ENCODE results near the gene SLC2A8.

Gene SLC2A8

DNA sequence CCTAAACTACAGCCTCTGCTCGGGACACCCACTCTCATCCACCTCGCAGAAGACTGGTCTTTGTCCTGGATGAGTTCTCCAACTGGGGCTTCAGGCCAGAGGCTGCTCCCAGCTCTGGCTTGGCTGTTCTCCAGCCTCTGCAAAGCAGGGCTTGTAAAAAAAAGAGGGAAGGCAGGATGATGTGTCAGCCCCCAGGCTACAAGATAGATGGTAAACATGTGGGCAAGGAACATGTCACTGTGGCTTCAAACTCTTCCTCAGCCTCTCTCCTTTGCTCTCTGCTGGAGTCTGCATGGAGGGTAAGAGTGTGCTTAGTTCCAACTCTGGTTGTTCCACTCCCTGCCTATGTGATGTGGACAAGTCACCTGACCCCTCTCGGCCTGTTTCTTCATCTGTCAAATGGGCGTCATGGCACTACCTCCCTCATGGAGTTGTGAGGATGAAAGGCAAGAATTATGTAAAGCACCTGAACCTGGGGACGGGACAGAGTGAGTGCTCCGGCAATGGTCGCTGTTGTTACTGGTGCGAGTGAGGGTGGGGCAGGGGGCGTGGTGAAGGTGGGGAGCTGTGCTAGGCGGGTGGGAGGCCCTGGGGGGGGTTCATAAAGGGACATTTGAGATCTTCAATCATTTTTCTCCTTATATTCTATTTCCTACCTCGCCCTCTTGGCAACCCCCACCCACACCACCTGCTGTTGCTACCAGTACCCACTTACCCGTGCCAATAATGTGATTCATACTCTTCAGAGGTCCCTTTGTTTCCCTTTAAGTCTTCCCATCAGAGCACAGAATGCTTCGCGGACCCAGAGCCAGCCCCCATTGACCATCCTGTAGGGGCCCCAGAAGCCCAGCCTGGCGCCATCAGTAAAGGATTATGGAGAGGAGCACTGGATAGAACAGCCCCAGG is 20.4 kb downstream of the SLC2A8 start:
- TF ChIP-seq, protein P1, sequence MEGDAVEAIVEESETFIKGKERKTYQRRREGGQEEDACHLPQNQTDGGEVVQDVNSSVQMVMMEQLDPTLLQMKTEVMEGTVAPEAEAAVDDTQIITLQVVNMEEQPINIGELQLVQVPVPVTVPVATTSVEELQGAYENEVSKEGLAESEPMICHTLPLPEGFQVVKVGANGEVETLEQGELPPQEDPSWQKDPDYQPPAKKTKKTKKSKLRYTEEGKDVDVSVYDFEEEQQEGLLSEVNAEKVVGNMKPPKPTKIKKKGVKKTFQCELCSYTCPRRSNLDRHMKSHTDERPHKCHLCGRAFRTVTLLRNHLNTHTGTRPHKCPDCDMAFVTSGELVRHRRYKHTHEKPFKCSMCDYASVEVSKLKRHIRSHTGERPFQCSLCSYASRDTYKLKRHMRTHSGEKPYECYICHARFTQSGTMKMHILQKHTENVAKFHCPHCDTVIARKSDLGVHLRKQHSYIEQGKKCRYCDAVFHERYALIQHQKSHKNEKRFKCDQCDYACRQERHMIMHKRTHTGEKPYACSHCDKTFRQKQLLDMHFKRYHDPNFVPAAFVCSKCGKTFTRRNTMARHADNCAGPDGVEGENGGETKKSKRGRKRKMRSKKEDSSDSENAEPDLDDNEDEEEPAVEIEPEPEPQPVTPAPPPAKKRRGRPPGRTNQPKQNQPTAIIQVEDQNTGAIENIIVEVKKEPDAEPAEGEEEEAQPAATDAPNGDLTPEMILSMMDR (IDR thresholded peaks at IDR 0.05) = no peak
- H3K36me3 Mint-ChIP-seq (ENCODE audit: low read depth) = peaks cover 5% of the 10 kb centered on the region
- H3K9me3 Mint-ChIP-seq = no peaks in the 10 kb centered on the region
- peak overlapping the region; percentile 65 for H3K27ac Mint-ChIP-seq
- no peak for DNase-seq
- no peak overlapping the region for H3K4me3 Mint-ChIP-seq
- H3K4me1 Mint-ChIP-seq = peaks cover 34% of the 10 kb centered on the region
- peaks cover 4% of the 10 kb centered on the region for H3K27me3 Mint-ChIP-seq (ENCODE audit: low read depth, poor library complexity)

GRCh38 chr9:127418037-127418471 is 21.1 kb downstream of the SLC2A8 start:
- Mint-ChIP-seq H3K27ac (no peak overlapping the region), H3K4me3 (no peak overlapping the region), H3K4me1 (peaks cover 40% of the 10 kb centered on the region), H3K27me3 (ENCODE audit: low read depth, poor library complexity) (peaks cover 10% of the 10 kb centered on the region), H3K36me3 (ENCODE audit: low read depth) (peaks cover 5% of the 10 kb centered on the region), H3K9me3 (no peaks in the 10 kb centered on the region)
- TF ChIP-seq, protein P1 (IDR thresholded peaks at IDR 0.05) = peak; percentile 7
- DNase-seq = peak; percentile 32

DNA sequence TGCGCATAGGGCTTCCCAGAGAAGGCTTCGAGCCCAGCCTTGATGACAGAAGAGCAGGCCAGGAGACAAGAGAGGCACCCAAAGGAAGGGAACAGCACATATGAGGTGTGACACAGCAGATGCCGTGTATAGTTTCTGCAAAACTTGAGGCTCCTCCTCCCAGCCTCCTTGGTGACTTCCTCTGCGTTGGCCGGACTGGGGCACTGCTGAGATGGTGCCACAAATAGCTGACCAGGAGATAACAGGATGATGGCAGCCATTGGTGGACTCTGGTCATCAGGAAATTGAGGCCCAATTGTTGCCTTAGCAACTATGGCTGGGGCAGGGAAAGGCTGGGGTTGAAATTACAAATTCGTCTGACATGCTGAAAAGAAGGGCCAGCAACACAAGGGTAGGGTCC is 22.4 kb downstream of the SLC2A8 start:
- TF ChIP-seq, protein P1 (IDR thresholded peaks at IDR 0.05) = no peak
- Mint-ChIP-seq H3K4me3 (no peak overlapping the region), H3K36me3 (ENCODE audit: low read depth) (peaks cover 3% of the 10 kb centered on the region), H3K27me3 (ENCODE audit: low read depth, poor library complexity) (peaks cover 7% of the 10 kb centered on the region), H3K9me3 (no peaks in the 10 kb centered on the region), H3K4me1 (peaks cover 37% of the 10 kb centered on the region), H3K27ac (peak overlapping the region; percentile 71)
- no peak for DNase-seq

GRCh38 chr9:127421057-127421456 is 24.1 kb downstream of the SLC2A8 start:
- DNase-seq = no peak
- Mint-ChIP-seq H3K9me3 (no peaks in the 10 kb centered on the region), H3K27ac (peak overlapping the region; percentile 29), H3K4me3 (no peak overlapping the region), H3K4me1 (peaks cover 40% of the 10 kb centered on the region), H3K27me3 (ENCODE audit: low read depth, poor library complexity) (peaks cover 7% of the 10 kb centered on the region), H3K36me3 (ENCODE audit: low read depth) (no peaks in the 10 kb centered on the region)
- TF ChIP-seq, protein P1 (IDR thresholded peaks at IDR 0.05) = no peak

- Mint-ChIP-seq H3K9me3 (no peaks in the 10 kb centered on the region), H3K27me3 (ENCODE audit: low read depth, poor library complexity) (peaks cover 7% of the 10 kb centered on the region), H3K36me3 (ENCODE audit: low read depth) (peaks cover 6% of the 10 kb centered on the region), H3K4me3 (peak overlapping the region; percentile 99), H3K4me1 (peaks cover 50% of the 10 kb centered on the region), H3K27ac (no peak overlapping the region)
- no peak for DNase-seq
- TF ChIP-seq, protein P1 (IDR thresholded peaks at IDR 0.05) = no peak
These were observed 25.3 kb downstream of the SLC2A8 start for GRCh38 chr9:127422133-127422782.

Data from nephron progenitor cell (in vitro differentiated cells).